ENCODE measurements around the gene TTYH3. TPM values are rescaled to one million over a fixed set of nuclear protein-coding genes. Genes with fewer than 3 reads are reported as not detected.

Gene TTYH3
- total and polyA plus RNA-seq, 2 of the 8 experiments (the other 6 are each of a cell fraction or from before 2014, with no cell fraction given), result 66.2 to 169 TPM

DNA sequence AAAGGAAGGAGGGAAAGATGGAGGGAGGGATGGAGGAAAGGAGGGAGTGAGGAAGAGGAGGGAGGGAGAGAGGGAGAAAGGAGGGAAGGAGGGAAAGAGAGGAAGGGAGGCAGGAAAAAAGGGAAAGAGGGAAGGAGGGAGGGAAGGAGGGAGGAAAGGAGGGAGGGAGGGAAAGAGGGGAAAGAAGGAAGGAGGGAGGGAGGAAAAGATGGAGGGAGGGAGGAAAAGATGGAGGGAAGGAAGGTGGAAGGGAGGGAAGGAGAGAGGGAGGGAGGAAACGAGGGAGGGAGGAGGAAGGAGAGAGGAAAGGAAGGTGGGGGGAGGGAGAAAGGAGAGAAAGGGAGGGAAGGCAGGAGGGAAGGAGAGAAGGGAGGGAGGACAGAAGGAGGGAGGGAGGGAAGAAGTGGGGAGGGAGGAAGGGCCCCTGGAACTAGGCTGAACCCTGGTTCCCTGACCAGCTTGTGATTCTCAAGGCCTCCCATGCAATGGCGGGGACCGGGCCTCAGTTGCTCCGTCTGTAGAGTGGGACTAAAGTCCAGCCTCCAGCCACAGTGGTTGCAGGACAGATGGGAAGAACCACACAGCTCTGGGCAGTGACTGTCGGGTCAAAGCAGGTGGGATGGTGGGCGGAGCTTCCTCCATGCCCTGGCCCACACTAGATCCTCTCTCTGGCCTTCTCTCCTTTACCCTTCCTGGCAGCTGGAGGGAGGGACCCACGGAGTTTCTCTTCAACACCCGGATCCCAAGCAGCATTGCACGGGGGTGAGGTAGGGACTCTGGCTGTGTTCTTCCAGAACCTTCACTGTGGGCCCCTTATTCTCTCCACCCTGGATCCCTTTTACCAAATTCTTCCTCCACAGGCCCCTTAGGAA lies 4.3 kb upstream of the TTYH3 start:
- Histone ChIP-seq H3K9me3 (ENCODE audit: insufficient read depth in 2 of 2, low read depth in 1 of 2, low read length in 1 of 2) (no peaks in the 10 kb centered on the region), H4K91ac (replicated peaks; ENCODE audit: insufficient read length, low read length) (no peak overlapping the region), H2BK5ac (ENCODE audit: low read depth, low read length) (no peak overlapping the region), H3K4me2 (ENCODE audit: insufficient read depth in 1 of 2, low read depth in 2 of 2, low read length in 2 of 2) (no peak overlapping the region), H3K4me3 (ENCODE audit: extremely low read depth in 1 of 4, insufficient read depth in 2 of 4, low read depth in 3 of 4, low read length in 4 of 4) (no peak overlapping the region), H4K8ac (ENCODE audit: extremely low read depth, insufficient read depth, low read length) (no peak overlapping the region), H4K20me1 (replicated peaks in 1 of 2; ENCODE audit: control insufficient read depth in 1 of 2, insufficient read depth in 2 of 2, low read length in 2 of 2) (peaks cover under 1 to 1% of the 10 kb centered on the region in 2 experiments), H2AFZ (ENCODE audit: low read length) (no peak overlapping the region), H3K27me3 (replicated peaks in 1 of 4; ENCODE audit: control insufficient read depth in 3 of 4, extremely low read depth in 1 of 4, insufficient read depth in 3 of 4, low read length in 3 of 4) (no peaks in the 10 kb centered on the region), H3K14ac (ENCODE audit: insufficient read length) (no peak overlapping the region), H3K4ac (replicated peaks; ENCODE audit: insufficient read length, low read depth, low read length) (no peak overlapping the region), H3K79me1 (ENCODE audit: low read depth, low read length) (no peaks in the 10 kb centered on the region), H3K18ac (ENCODE audit: extremely low read depth, low read length) (peak overlapping the region; percentile 13; the same call in 1 of the 2 replicates), H3K36me3 (ENCODE audit: control insufficient read depth in 2 of 4, insufficient read depth in 4 of 4, low read length in 3 of 4) (no peaks in the 10 kb centered on the region), H3K9ac (replicated peaks in 1 of 4; ENCODE audit: extremely low read depth in 1 of 4, low read depth in 3 of 4, low read length in 3 of 4) (no peak overlapping the region), H4K5ac (ENCODE audit: insufficient read length, low read depth, low read length) (no peak overlapping the region), H3K27ac (ENCODE audit: low read depth, low read length) (no peak overlapping the region), H2AK5ac (ENCODE audit: low read depth, low read length) (peak overlapping the region; percentile 67), H2BK20ac (ENCODE audit: low read length) (peak overlapping the region; percentile 73; the same call in 1 of the 2 replicates), H2BK15ac (ENCODE audit: low read length) (no peak overlapping the region), H3K56ac (replicated peaks; ENCODE audit: insufficient read length, low read depth, low read length) (no peak overlapping the region), H3K79me2 (ENCODE audit: control insufficient read depth in 1 of 2, insufficient read depth in 2 of 2, low read length in 2 of 2) (peaks cover 0 to 6% of the 10 kb centered on the region in 2 experiments; a peak in 3 of 4 replicates), H3K23me2 (ENCODE audit: low read depth, low read length) (peaks cover 2% of the 10 kb centered on the region), H3K4me1 (replicated peaks in 1 of 4; ENCODE audit: control insufficient read depth in 3 of 4, insufficient read depth in 4 of 4, low read length in 3 of 4) (peaks cover 0 to 11% (median 9%) of the 10 kb centered on the region in 4 experiments; a peak in 5 of 7 replicates), H2BK12ac (ENCODE audit: low read depth, low read length) (peak overlapping the region; percentile 97), H3K23ac (ENCODE audit: insufficient read length) (no peak overlapping the region), H2BK120ac (replicated peaks; ENCODE audit: low read depth, low read length) (no peak overlapping the region)
- FAIRE-seq, result no peak
- no peak for DNase-seq (ENCODE audit: low read depth in 1 of 2, low spot score in 2 of 2)
- POLR2A ChIA-PET (ENCODE audit: partially characterized antibody), result interaction anchor here (0.8 to 7.0 kb wide), 8 partner anchors 8 to 120 kb away, joined by 3 to 52 read pairs (median 4); no protein-coding TSS in a partner anchor
- peak; percentile 33; the same call in 1 of the 2 replicates for TF ChIP-seq SUZ12 (IDR thresholded peaks at IDR 0.05; ENCODE audit: low read length)
- no peak for TF ChIP-seq TCF12 (IDR thresholded peaks at IDR 0.05; ENCODE audit: low read depth, low read length)
- CTCF ChIA-PET (ENCODE audit: partially characterized antibody), result interaction anchor here (0.9 to 5.0 kb wide), 11 partner anchors 9 to 196 kb away, joined by 3 to 21 read pairs (median 3); no protein-coding TSS in a partner anchor
- 76 to 89% methylated on average over 1 to 9 of the region's 9 CpGs for WGBS, 2 experiments (ENCODE audit: extremely low coverage in 1 of 2, insufficient coverage in 1 of 2, insufficient read length in 1 of 2, insufficient replicate concordance in 2 of 2, low coverage in 1 of 2, low lambda C conversion rate in 2 of 2, missing lambda C conversion rate in 1 of 2)

All from H1 (cell line).